SH-SY5Y (cell line): ENCODE measurements around the gene GLRX.

Source experiments
- GATA2 ChIP-seq: IDR thresholded peaks from 2 replicates; pipeline ENCODE4 v1.6.1; 2011; ENCODE audit warnings: mild to moderate bottlenecking, low read depth, low read length
- GATA3 ChIP-seq: IDR thresholded peaks from 2 replicates; pipeline ENCODE4 v1.6.1; 2011; ENCODE audit warnings: low read depth, mild to moderate bottlenecking, low read length, moderate library complexity

- TF ChIP-seq GATA2 = no peak
- no peak for TF ChIP-seq GATA3
Measured at GRCh38 chr5:95856501-95856981, 34.0 kb upstream of the GLRX start.
